Mononuclear cell (primary cell): ENCODE data around the gene SLC17A5. TPM values are rescaled to one million over a fixed set of nuclear protein-coding genes. Genes with fewer than 3 reads are reported as not detected.
"Not testable (repeated sequence)": the region's sequence is repeated elsewhere in the genome, so short reads cannot be mapped to it uniquely, and the experiment has no call there.

ENCODE experiments used
- H3K27me3 ChIP-seq: 2 replicates; pipeline ENCODE4 v1.6.0; 2011; ENCODE audit warnings: low read length, control low read depth; ENCODE audit not compliant: insufficient read depth
- H3K4me1 ChIP-seq: 2 replicates; pipeline ENCODE4 v1.5.1; 2011; ENCODE audit warnings: mild to moderate bottlenecking, low read length, control low read depth; ENCODE audit not compliant: insufficient read depth
- H3K4me3 ChIP-seq: 2 replicates; pipeline ENCODE4 v1.5.1; 2011; ENCODE audit warnings: mild to moderate bottlenecking, low read length, moderate library complexity
- H3K9me3 ChIP-seq: 2 replicates; pipeline ENCODE4 v1.5.1; 2011; ENCODE audit warnings: low read depth, mild to moderate bottlenecking, control low read depth, low read length
- total RNA-seq: library from RNA; depleted of rRNA; stranded (reverse); fragments of >200 nt; gene quantifications from one replicate; pipeline ENCODE4 v1.2.3, GENCODE V29; 2012

The SLC17A5 gene
- total RNA-seq, 1 donor, result 17.7 TPM

GRCh38 chr6:73644941-73645591 lies 8.7 kb downstream of the SLC17A5 start:
- no peaks in the 10 kb centered on the region for H3K4me1 ChIP-seq
- no peaks in the 10 kb centered on the region for H3K27me3 ChIP-seq
- H3K4me3 ChIP-seq, result peak overlapping the region; percentile 9
- no peaks in the 10 kb centered on the region for H3K9me3 ChIP-seq

GRCh38 chr6:73644030-73644429 lies 9.8 kb downstream of the SLC17A5 start:
- Histone ChIP-seq H3K4me3 (no peak overlapping the region), H3K4me1 (no peaks in the 10 kb centered on the region), H3K27me3 (no peaks in the 10 kb centered on the region), H3K9me3 (no peaks in the 10 kb centered on the region)

- no peak overlapping the region for H3K4me3 ChIP-seq
- no peaks in the 10 kb centered on the region for H3K9me3 ChIP-seq
- no peaks in the 10 kb centered on the region for H3K4me1 ChIP-seq
- H3K27me3 ChIP-seq, result no peaks in the 10 kb centered on the region
Measured at GRCh38 chr6:73642530-73642929, 11.3 kb downstream of the SLC17A5 start.

GRCh38 chr6:73640179-73640750 lies 13.5 kb downstream of the SLC17A5 start:
- H3K9me3 ChIP-seq, result no peaks in the 10 kb centered on the region
- H3K27me3 ChIP-seq, result no peaks in the 10 kb centered on the region
- no peak overlapping the region for H3K4me3 ChIP-seq
- H3K4me1 ChIP-seq, result no peaks in the 10 kb centered on the region

GRCh38 chr6:73639040-73639439 lies 14.8 kb downstream of the SLC17A5 start:
- no peaks in the 10 kb centered on the region for H3K27me3 ChIP-seq
- H3K4me1 ChIP-seq, result no peaks in the 10 kb centered on the region
- no peak overlapping the region for H3K4me3 ChIP-seq
- no peaks in the 10 kb centered on the region for H3K9me3 ChIP-seq

GRCh38 chr6:73637404-73637803 lies 16.4 kb downstream of the SLC17A5 start:
- no peaks in the 10 kb centered on the region for H3K4me1 ChIP-seq
- H3K4me3 ChIP-seq, result no peak overlapping the region
- no peaks in the 10 kb centered on the region for H3K27me3 ChIP-seq
- H3K9me3 ChIP-seq, result no peaks in the 10 kb centered on the region

- no peaks in the 10 kb centered on the region for H3K4me1 ChIP-seq
Measured at GRCh38 chr6:73636048-73636447, 17.7 kb downstream of the SLC17A5 start.

GRCh38 chr6:73632346-73632745 lies 21.4 kb downstream of the SLC17A5 start:
- H3K4me1 ChIP-seq, result no peaks in the 10 kb centered on the region
- H3K9me3 ChIP-seq, result no peaks in the 10 kb centered on the region
- H3K4me3 ChIP-seq, result no peak overlapping the region
- no peaks in the 10 kb centered on the region for H3K27me3 ChIP-seq

More at GRCh38 chr6:73636048-73636447, 17.7 kb downstream of the SLC17A5 start:
- Histone ChIP-seq H3K4me3 (no peak overlapping the region), H3K27me3 (no peaks in the 10 kb centered on the region), H3K9me3 (no peaks in the 10 kb centered on the region)

- Histone ChIP-seq H3K9me3 (no peaks in the 10 kb centered on the region), H3K4me1 (no peaks in the 10 kb centered on the region), H3K27me3 (no peaks in the 10 kb centered on the region), H3K4me3 (no peak overlapping the region)
Measured at GRCh38 chr6:73631849-73632248, 21.9 kb downstream of the SLC17A5 start.

- H3K4me1 ChIP-seq, result no peaks in the 10 kb centered on the region
- H3K9me3 ChIP-seq, result no peaks in the 10 kb centered on the region
- H3K4me3 ChIP-seq, result no peak overlapping the region
- H3K27me3 ChIP-seq, result no peaks in the 10 kb centered on the region
Measured at GRCh38 chr6:73630401-73630800, 23.4 kb downstream of the SLC17A5 start.

- Histone ChIP-seq H3K27me3 (no peaks in the 10 kb centered on the region), H3K4me1 (peaks cover 5% of the 10 kb centered on the region), H3K9me3 (no peaks in the 10 kb centered on the region), H3K4me3 (no peak overlapping the region)
Measured at GRCh38 chr6:73624896-73625295, 28.9 kb downstream of the SLC17A5 start.

- H3K4me3 ChIP-seq, H3K9me3 ChIP-seq, H3K4me1 ChIP-seq, H3K27me3 ChIP-seq: not testable (repeated sequence)
Measured at GRCh38 chr6:73623480-73623879, 30.3 kb downstream of the SLC17A5 start.

- not testable (repeated sequence) for H3K27me3 ChIP-seq, H3K4me3 ChIP-seq, H3K4me1 ChIP-seq, H3K9me3 ChIP-seq
Measured at GRCh38 chr6:73618082-73618481, 35.7 kb downstream of the SLC17A5 start.

- no peaks in the 10 kb centered on the region for H3K4me1 ChIP-seq
- no peaks in the 10 kb centered on the region for H3K27me3 ChIP-seq
- H3K9me3 ChIP-seq, result no peaks in the 10 kb centered on the region
- H3K4me3 ChIP-seq, result no peak overlapping the region
Measured at GRCh38 chr6:73614802-73615201, 39.0 kb downstream of the SLC17A5 start.

- Histone ChIP-seq H3K27me3 (no peaks in the 10 kb centered on the region), H3K4me3 (no peak overlapping the region), H3K4me1 (no peaks in the 10 kb centered on the region), H3K9me3 (no peaks in the 10 kb centered on the region)
Measured at GRCh38 chr6:73613806-73614536, 39.8 kb downstream of the SLC17A5 start.

GRCh38 chr6:73612611-73613010 lies 41.2 kb downstream of the SLC17A5 start:
- Histone ChIP-seq H3K4me3 (no peak overlapping the region), H3K27me3 (no peaks in the 10 kb centered on the region), H3K4me1 (no peaks in the 10 kb centered on the region), H3K9me3 (no peaks in the 10 kb centered on the region)
